Endodermal cell (in vitro differentiated cells): ENCODE data around the gene FBXO47. TPM values are rescaled to one million over a fixed set of nuclear protein-coding genes. Genes with fewer than 3 reads are reported as not detected.

ENCODE experiments used
- DNase-seq: peaks from one replicate; pipeline ENCODE4 v3.0.0-alpha.2; 2017
- H3K27ac ChIP-seq: 2 replicates; pipeline ENCODE4 v1.5.1; 2013; ENCODE audit warnings: mild to moderate bottlenecking, low read depth, low read length, moderate library complexity
- H3K27me3 ChIP-seq: 2 replicates; pipeline ENCODE4 v1.6.1; 2013; ENCODE audit warnings: mild to moderate bottlenecking, low read length, moderate library complexity; ENCODE audit not compliant: insufficient read depth, control insufficient read depth, poor library complexity, severe bottlenecking
- H3K36me3 ChIP-seq: 2 replicates; pipeline ENCODE4 v1.7.0; 2013; ENCODE audit warnings: mild to moderate bottlenecking, low read length, moderate library complexity; ENCODE audit not compliant: control insufficient read depth, insufficient read depth
- H3K4me1 ChIP-seq: one replicate; pipeline ENCODE4 v1.7.0; 2013; ENCODE audit warnings: low read length; ENCODE audit not compliant: control insufficient read depth, insufficient read depth
- H3K4me3 ChIP-seq: 2 replicates; pipeline ENCODE4 v1.5.1; 2013; ENCODE audit warnings: mild to moderate bottlenecking, low read length, moderate library complexity
- H3K9ac ChIP-seq: 2 replicates; pipeline ENCODE4 v1.6.1; 2013; ENCODE audit warnings: mild to moderate bottlenecking, low read length, moderate library complexity; ENCODE audit not compliant: poor library complexity, severe bottlenecking; ENCODE audit errors: extremely low read depth
- H3K9me3 ChIP-seq: 2 replicates; pipeline ENCODE4 v1.6.1; 2013; ENCODE audit warnings: mild to moderate bottlenecking, low read length, moderate library complexity; ENCODE audit not compliant: control insufficient read depth
- H3K27ac Mint-ChIP-seq: 2 replicates; pipeline ENCODE4 v1.8.0; 2020; ENCODE audit warnings: mixed read lengths
- H3K27me3 Mint-ChIP-seq: 2 replicates; pipeline ENCODE4 v1.8.0; 2021; ENCODE audit warnings: mild to moderate bottlenecking, mixed read lengths; ENCODE audit not compliant: insufficient read depth
- H3K36me3 Mint-ChIP-seq: 2 replicates; pipeline ENCODE4 v1.8.0; 2020; ENCODE audit warnings: low read depth, mixed read lengths
- H3K4me1 Mint-ChIP-seq: 2 replicates; pipeline ENCODE4 v1.8.0; 2020; ENCODE audit warnings: mixed read lengths
- H3K4me3 Mint-ChIP-seq: 2 replicates; pipeline ENCODE4 v1.8.0; 2020; ENCODE audit warnings: mild to moderate bottlenecking, moderate library complexity, mixed read lengths
- H3K9me3 Mint-ChIP-seq: 2 replicates; pipeline ENCODE4 v1.8.0; 2020; ENCODE audit warnings: mild to moderate bottlenecking, mixed read lengths
- CTCF ChIP-seq: fragments of 200-600 bp; sonication (generic); conservative IDR thresholded peaks from 2 replicates; pipeline ENCODE4 v1.5.0; 2021; ENCODE audit warnings: antibody characterized with exemption, mild to moderate bottlenecking
- WGBS, 2 experiments: methylation state at CpG; one replicate each; pipeline versions ENCODE4 v1.1.5 to v1.1.7; 2013; ENCODE audit warnings: missing lambda C conversion rate in 2 of 2, mixed read lengths in 1 of 2; ENCODE audit not compliant: insufficient coverage in 1 of 2, insufficient read length in 1 of 2; 5-methylcytosine and 5-hydroxymethylcytosine counted together
- total RNA-seq, 2 donors: library from RNA; stranded (reverse); fragmentation: NEBNext Ultra II Directional in 1 of 2; extraction: Animal tissue kit (Norgen Biotek cat#: 25700) in 1 of 2; gene quantifications; 2 replicates in 1 of 2; 3 replicates in 1 of 2; pipeline ENCODE4 v1.2.1, GENCODE V29; 2021

The FBXO47 gene
- total RNA-seq, 2 donors from 2014 or later, result not detected

- Mint-ChIP-seq H3K4me3 (no peak overlapping the region), H3K27me3 (no peaks in the 10 kb centered on the region), H3K4me1 (no peaks in the 10 kb centered on the region), H3K36me3 (no peaks in the 10 kb centered on the region), H3K9me3 (no peaks in the 10 kb centered on the region), H3K27ac (no peak overlapping the region)
- H3K4me1 ChIP-seq, result no peaks in the 10 kb centered on the region
- TF ChIP-seq CTCF, result no peak
- WGBS, 2 experiments, result 70 to 93% methylated on average over 1 to 2 of the region's 2 CpGs
- no peak for DNase-seq
- no peaks in the 10 kb centered on the region for H3K9me3 ChIP-seq
- no peak overlapping the region for H3K4me3 ChIP-seq
- H3K27me3 ChIP-seq, result no peaks in the 10 kb centered on the region
- H3K27ac ChIP-seq, result no peak overlapping the region
- H3K36me3 ChIP-seq, result no peaks in the 10 kb centered on the region
- no peak overlapping the region for H3K9ac ChIP-seq
Observed at GRCh38 chr17:38947189-38947588, 20.0 kb downstream of the FBXO47 start.

GRCh38 chr17:38943607-38944006 lies 23.6 kb downstream of the FBXO47 start:
- Mint-ChIP-seq H3K27me3 (no peaks in the 10 kb centered on the region), H3K9me3 (no peaks in the 10 kb centered on the region), H3K4me1 (no peaks in the 10 kb centered on the region), H3K4me3 (no peak overlapping the region), H3K27ac (no peak overlapping the region), H3K36me3 (no peaks in the 10 kb centered on the region)
- Histone ChIP-seq H3K4me3 (no peak overlapping the region), H3K36me3 (no peaks in the 10 kb centered on the region), H3K9me3 (no peaks in the 10 kb centered on the region), H3K27me3 (no peaks in the 10 kb centered on the region), H3K27ac (no peak overlapping the region), H3K9ac (no peak overlapping the region), H3K4me1 (no peaks in the 10 kb centered on the region)
- no peak for DNase-seq
- 91 to 93% methylated on average over 8 of the region's 8 CpGs for WGBS, 2 experiments
- TF ChIP-seq CTCF, result no peak

GRCh38 chr17:38942696-38943334 lies 24.4 kb downstream of the FBXO47 start:
- Mint-ChIP-seq H3K4me3 (no peak overlapping the region), H3K9me3 (no peaks in the 10 kb centered on the region), H3K36me3 (no peaks in the 10 kb centered on the region), H3K27ac (no peak overlapping the region), H3K27me3 (no peaks in the 10 kb centered on the region), H3K4me1 (no peaks in the 10 kb centered on the region)
- Histone ChIP-seq H3K27me3 (no peaks in the 10 kb centered on the region), H3K9ac (no peak overlapping the region), H3K4me1 (no peaks in the 10 kb centered on the region), H3K27ac (no peak overlapping the region), H3K4me3 (no peak overlapping the region), H3K9me3 (no peaks in the 10 kb centered on the region), H3K36me3 (no peaks in the 10 kb centered on the region)
- no peak for DNase-seq
- WGBS, 2 experiments, result 91 to 95% methylated on average over 4 of the region's 4 CpGs
- TF ChIP-seq CTCF, result no peak
